Gastrocnemius medialis (tissue), 4 donors: ENCODE data around the gene EP400.

Experiments used
- CTCF ChIP-seq, 5 experiments: fragments of 450-650 bp in 3 of 5; fragments of 200-600 bp in 2 of 5; sonication (generic) in 2 of 5; IDR thresholded peaks in 4 of 5; conservative IDR thresholded peaks in 1 of 5; 1 replicate in 4 of 5; 2 replicates in 1 of 5; pipeline ENCODE4 v1.5.1; 2016 to 2019; ENCODE audit warnings: antibody characterized with exemption in 5 of 5, mild to moderate bottlenecking in 3 of 5, moderate library complexity in 3 of 5
- POLR2A ChIP-seq, 2 donors: fragments of 450-650 bp; IDR thresholded peaks; one replicate each; pipeline ENCODE4 v1.6.1; 2017; ENCODE audit warnings: antibody characterized with exemption in 2 of 2, mild to moderate bottlenecking in 2 of 2, moderate library complexity in 2 of 2

GRCh38 chr12:132103542-132104308 lies 154.0 kb downstream of the EP400 start:
- no peak for TF ChIP-seq CTCF (IDR thresholded peaks at IDR 0.05 in 4 of 5, conservative IDR thresholded peaks at IDR 0.05 in 1 of 5)
- TF ChIP-seq POLR2A (IDR thresholded peaks at IDR 0.05): no peak
